GM19467 (cell line): ENCODE data around the gene SPATA17.

ENCODE experiments used
- ATAC-seq: cut with Tn5 transposase; IDR thresholded peaks from one replicate; pipeline ENCODE4 v1.9.1; 2021; ENCODE audit warnings: mild to moderate bottlenecking, moderate library complexity; ENCODE audit not compliant: unreplicated experiment

The SPATA17 gene

GRCh38 chr1:217846733-217847132 lies 215.6 kb downstream of the SPATA17 start:
- no peak for ATAC-seq

GRCh38 chr1:217847643-217848042 lies 216.5 kb downstream of the SPATA17 start:
- ATAC-seq, result no peak

- no peak for ATAC-seq
Observed at GRCh38 chr1:217856342-217857034, 225.3 kb downstream of the SPATA17 start.

- ATAC-seq, result no peak
Observed at GRCh38 chr1:217857061-217857460, 225.9 kb downstream of the SPATA17 start.

GRCh38 chr1:217861658-217862057 lies 230.5 kb downstream of the SPATA17 start:
- no peak for ATAC-seq

- ATAC-seq, result no peak
Observed at GRCh38 chr1:217867446-217867995, 236.4 kb downstream of the SPATA17 start.

GRCh38 chr1:217871955-217872354 lies 240.8 kb downstream of the SPATA17 start:
- ATAC-seq, result no peak

GRCh38 chr1:217875229-217875628 lies 244.1 kb downstream of the SPATA17 start:
- ATAC-seq, result no peak

- ATAC-seq, result no peak
Observed at GRCh38 chr1:217876401-217876800, 245.3 kb downstream of the SPATA17 start.

- no peak for ATAC-seq
Observed at GRCh38 chr1:217876896-217877295, 245.8 kb downstream of the SPATA17 start.

- ATAC-seq, result no peak
Observed at GRCh38 chr1:217881131-217881543, 250.0 kb downstream of the SPATA17 start.

- ATAC-seq, result no peak
Observed at GRCh38 chr1:217881607-217882332, 250.6 kb downstream of the SPATA17 start.

- ATAC-seq, result no peak
Observed at GRCh38 chr1:217885181-217885580, 254.0 kb downstream of the SPATA17 start.

GRCh38 chr1:217888328-217888727 lies 257.2 kb downstream of the SPATA17 start:
- no peak for ATAC-seq

GRCh38 chr1:217889401-217889800 lies 258.3 kb downstream of the SPATA17 start:
- no peak for ATAC-seq

- no peak for ATAC-seq
Observed at GRCh38 chr1:217891966-217892365, 260.8 kb downstream of the SPATA17 start.

- no peak for ATAC-seq
Observed at GRCh38 chr1:217892750-217893149, 261.6 kb downstream of the SPATA17 start.

- ATAC-seq, result no peak
Observed at GRCh38 chr1:217895841-217896240, 264.7 kb downstream of the SPATA17 start.

GRCh38 chr1:217896490-217896889 lies 265.3 kb downstream of the SPATA17 start:
- ATAC-seq, result no peak

GRCh38 chr1:217897100-217897499 lies 266.0 kb downstream of the SPATA17 start:
- ATAC-seq, result no peak

- ATAC-seq, result no peak
Observed at GRCh38 chr1:217899614-217900013, 268.5 kb downstream of the SPATA17 start.

GRCh38 chr1:217907504-217907903 lies 276.4 kb downstream of the SPATA17 start:
- ATAC-seq, result no peak
